Subcutaneous abdominal adipose tissue (tissue), 5 donors: ENCODE results near the gene SRSF9.
"Not testable (repeated sequence)": the region's sequence is repeated elsewhere in the genome, so short reads cannot be mapped to it uniquely, and the experiment has no call there.

Experiments used
- H3K27ac ChIP-seq: one replicate; pipeline ENCODE4 v1.7.0; 2013; ENCODE audit warnings: low read depth, mild to moderate bottlenecking, inconsistent platforms, low read length, moderate library complexity
- H3K27me3 ChIP-seq, 5 donors: one replicate each; pipeline ENCODE4 v1.7.0; 2013; ENCODE audit warnings: low read length in 5 of 5, inconsistent platforms in 1 of 5; ENCODE audit not compliant: control insufficient read depth in 5 of 5, insufficient read depth in 4 of 5
- H3K36me3 ChIP-seq, 5 donors: one replicate each; pipeline ENCODE4 v1.7.0; 2013; ENCODE audit warnings: low read length in 5 of 5; ENCODE audit not compliant: control insufficient read depth in 5 of 5, insufficient read depth in 5 of 5
- H3K4me1 ChIP-seq, 5 donors: one replicate each; pipeline ENCODE4 v1.7.0; 2013; ENCODE audit warnings: low read length in 5 of 5, mild to moderate bottlenecking in 3 of 5, moderate library complexity in 1 of 5; ENCODE audit not compliant: control insufficient read depth in 5 of 5, insufficient read depth in 5 of 5
- H3K4me3 ChIP-seq, 5 donors: one replicate each; pipeline ENCODE4 v1.7.0; 2013; ENCODE audit warnings: low read length in 5 of 5, low read depth in 1 of 5
- H3K9ac ChIP-seq, 5 donors: one replicate each; pipeline ENCODE4 v1.7.0; 2013; ENCODE audit warnings: low read length in 5 of 5, mild to moderate bottlenecking in 4 of 5, moderate library complexity in 3 of 5
- H3K9me3 ChIP-seq, 5 donors: one replicate each; pipeline ENCODE4 v1.7.0; 2013; ENCODE audit warnings: low read length in 5 of 5; ENCODE audit not compliant: control insufficient read depth in 5 of 5
- donor health status: healthy.
- donor health status: healthy.
- donor health status: healthy.
- donor health status: healthy.
- donor health status: healthy.

Gene SRSF9

GRCh38 chr12:120469450-120470149 lies at the start of gene SRSF9:
Gene SRSF9, minus strand, starts transcription at chr12:120469748. Its CDS starts 139 bp downstream, at chr12:120469609.
- Histone ChIP-seq H3K9ac (peak within 1 kb of the TSS; percentile 81 to 95 (median 91)), H3K36me3 (peaks cover 6 to 20% (median 14%) of the 10 kb centered on the region in 5 donors), H3K27ac (peak within 1 kb of the TSS; percentile 76), H3K27me3 (no peaks in the 10 kb centered on the region), H3K9me3 (no peaks in the 10 kb centered on the region), H3K4me3 (peak within 1 kb of the TSS; percentile 79 to 88 (median 86)), H3K4me1 (peaks cover 6 to 34% (median 25%) of the 10 kb centered on the region in 5 donors)

- H3K36me3 ChIP-seq = peaks cover 8 to 39% (median 26%) of the 10 kb centered on the region in 5 donors
- H3K4me3 ChIP-seq, H3K4me1 ChIP-seq: not testable (repeated sequence)
These were observed 49.8 kb upstream of the SRSF9 start for GRCh38 chr12:120519324-120519723.

GRCh38 chr12:120515496-120515895 lies 45.9 kb upstream of the SRSF9 start:
- Histone ChIP-seq H3K36me3 (peaks cover 8 to 42% (median 35%) of the 10 kb centered on the region in 5 donors), H3K27ac (no peak overlapping the region)

More at GRCh38 chr12:120519324-120519723, 49.8 kb upstream of the SRSF9 start:
- H3K9ac ChIP-seq, H3K27ac ChIP-seq, H3K27me3 ChIP-seq, H3K9me3 ChIP-seq: not testable (repeated sequence)

DNA sequence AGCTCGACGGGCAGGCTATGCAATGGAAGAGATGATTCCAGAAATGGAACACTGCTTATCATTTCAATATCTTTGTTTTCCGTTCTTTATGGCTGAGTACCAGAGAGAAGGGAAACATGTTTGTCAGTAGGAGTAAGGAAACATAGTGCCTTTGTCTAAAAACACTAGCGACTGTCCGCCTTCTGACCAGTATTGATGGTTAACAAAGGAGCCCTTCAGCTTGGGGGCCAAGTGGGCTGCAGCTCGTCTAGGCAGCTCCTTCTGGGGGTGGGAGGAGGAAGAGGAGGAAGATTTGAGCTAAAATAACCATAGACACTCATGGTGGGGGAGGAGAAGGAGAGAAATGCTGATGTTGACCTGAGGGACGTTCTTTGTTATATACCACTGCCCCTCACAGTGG lies 44.5 kb upstream of the SRSF9 start:
- peaks cover 15 to 53% (median 48%) of the 10 kb centered on the region in 5 donors for H3K36me3 ChIP-seq
- no peaks in the 10 kb centered on the region for H3K4me1 ChIP-seq
- H3K9ac ChIP-seq = no peak overlapping the region
- no peak overlapping the region for H3K27ac ChIP-seq
- no peaks in the 10 kb centered on the region for H3K27me3 ChIP-seq
- no peak overlapping the region for H3K4me3 ChIP-seq
- no peaks in the 10 kb centered on the region for H3K9me3 ChIP-seq

More at GRCh38 chr12:120515496-120515895, 45.9 kb upstream of the SRSF9 start:
- Histone ChIP-seq H3K9ac (no peak overlapping the region), H3K4me1 (no peaks in the 10 kb centered on the region), H3K4me3 (no peak overlapping the region), H3K9me3 (no peaks in the 10 kb centered on the region), H3K27me3 (no peaks in the 10 kb centered on the region)

- H3K36me3 ChIP-seq = peaks cover 16 to 56% (median 39%) of the 10 kb centered on the region in 5 donors
- no peak overlapping the region for H3K27ac ChIP-seq
- no peak overlapping the region for H3K4me3 ChIP-seq
- no peaks in the 10 kb centered on the region for H3K9me3 ChIP-seq
- H3K4me1 ChIP-seq = no peaks in the 10 kb centered on the region
- H3K27me3 ChIP-seq = no peaks in the 10 kb centered on the region
- H3K9ac ChIP-seq = no peak overlapping the region
These were observed 39.0 kb upstream of the SRSF9 start for GRCh38 chr12:120508537-120508936.

DNA sequence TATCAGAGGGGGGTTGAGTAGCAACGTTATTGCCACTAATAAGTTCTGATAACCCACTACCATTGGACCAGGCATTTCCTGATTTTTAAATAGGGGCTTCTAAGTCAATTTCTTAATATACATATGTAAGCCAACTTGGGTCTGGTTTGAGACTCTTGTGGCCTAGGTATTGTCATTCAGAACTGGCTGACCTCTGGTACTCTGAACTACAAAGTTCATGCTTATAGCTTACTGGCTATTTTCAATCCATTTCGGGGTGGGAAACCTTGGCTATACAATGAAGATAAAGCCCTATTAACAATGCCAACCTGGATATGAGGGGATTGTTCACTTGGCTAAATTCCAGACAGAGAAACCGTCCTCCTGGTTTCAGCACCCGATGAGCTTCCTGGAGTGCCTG lies 35.0 kb upstream of the SRSF9 start:
- H3K36me3 ChIP-seq = peaks cover 18 to 60% (median 43%) of the 10 kb centered on the region in 5 donors
- no peak overlapping the region for H3K27ac ChIP-seq
- H3K27me3 ChIP-seq = no peaks in the 10 kb centered on the region
- no peak overlapping the region for H3K4me3 ChIP-seq
- no peaks in the 10 kb centered on the region for H3K4me1 ChIP-seq
- H3K9ac ChIP-seq = no peak overlapping the region
- no peaks in the 10 kb centered on the region for H3K9me3 ChIP-seq

DNA sequence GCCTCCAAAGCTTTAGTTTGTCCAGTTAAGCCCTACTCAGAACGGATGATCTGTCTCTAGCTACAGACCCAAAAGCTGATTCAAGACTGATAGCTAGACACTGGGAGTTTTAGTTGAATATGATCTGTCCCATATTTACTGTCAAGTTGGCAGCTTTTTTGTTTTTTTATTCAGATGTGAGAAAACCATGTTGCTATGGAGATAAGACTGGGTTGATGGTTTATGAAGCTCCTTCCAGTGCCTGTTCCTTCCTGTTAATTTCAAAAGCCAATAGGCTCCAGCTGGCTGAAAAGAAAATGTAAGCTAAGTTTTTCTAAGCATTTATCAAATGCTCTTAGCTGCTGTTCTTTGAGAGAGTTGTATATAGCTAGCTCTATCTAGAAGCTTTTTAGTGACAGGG lies 31.0 kb upstream of the SRSF9 start:
- peaks cover 0 to 14% (median 12%) of the 10 kb centered on the region in 5 donors for H3K4me1 ChIP-seq
- H3K36me3 ChIP-seq = peaks cover 15 to 54% (median 39%) of the 10 kb centered on the region in 5 donors
- no peaks in the 10 kb centered on the region for H3K9me3 ChIP-seq
- H3K4me3 ChIP-seq = no peak overlapping the region
- H3K27ac ChIP-seq = no peak overlapping the region
- H3K9ac ChIP-seq = no peak overlapping the region
- no peaks in the 10 kb centered on the region for H3K27me3 ChIP-seq

- Histone ChIP-seq H3K27me3 (no peaks in the 10 kb centered on the region), H3K27ac (no peak overlapping the region), H3K9me3 (no peaks in the 10 kb centered on the region), H3K4me1 (peaks cover 4 to 21% (median 19%) of the 10 kb centered on the region in 5 donors), H3K36me3 (peaks cover 14 to 42% (median 32%) of the 10 kb centered on the region in 5 donors), H3K4me3 (no peak overlapping the region), H3K9ac (no peak overlapping the region)
These were observed 29.4 kb upstream of the SRSF9 start for GRCh38 chr12:120498870-120499515.

DNA sequence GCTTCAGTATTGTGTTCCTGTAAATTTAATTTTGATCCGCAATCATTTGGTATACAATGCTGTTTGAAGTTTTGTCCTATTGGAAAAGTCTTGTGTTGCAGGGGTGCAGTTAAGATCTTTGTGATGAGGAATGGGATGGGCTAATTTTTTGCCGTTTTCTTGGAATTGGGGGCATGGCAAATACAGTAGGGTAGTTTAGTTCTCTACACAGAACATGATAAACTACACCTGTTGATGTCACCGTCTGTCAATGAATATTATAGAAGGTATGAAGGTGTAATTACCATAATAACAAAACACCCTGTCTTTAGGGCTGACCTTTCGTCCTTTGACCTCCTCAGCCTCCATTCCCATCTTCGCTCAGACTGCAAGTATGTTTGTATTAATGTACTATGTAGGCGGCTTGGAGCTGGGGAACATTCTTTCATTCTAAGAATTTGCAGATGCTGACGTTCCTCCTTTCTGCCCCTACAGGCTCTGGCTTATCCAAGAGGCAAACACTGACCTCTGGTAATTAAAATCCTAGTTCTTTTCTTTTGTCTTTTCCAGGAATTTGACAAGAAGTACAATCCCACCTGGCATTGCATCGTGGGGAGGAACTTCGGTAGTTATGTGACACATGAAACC lies 28.1 kb upstream of the SRSF9 start:
- H3K27ac ChIP-seq = peak overlapping the region; percentile 57
- H3K4me3 ChIP-seq = peak overlapping the region; percentile 86 to 94 (median 88)
- no peaks in the 10 kb centered on the region for H3K27me3 ChIP-seq
- peaks cover 4 to 28% (median 22%) of the 10 kb centered on the region in 5 donors for H3K36me3 ChIP-seq
- H3K4me1 ChIP-seq = peaks cover 4 to 21% (median 19%) of the 10 kb centered on the region in 5 donors
- peak overlapping the region; percentile 39 to 80 (median 76) for H3K9ac ChIP-seq
- H3K9me3 ChIP-seq = no peaks in the 10 kb centered on the region
